Measurements from ENCODE around the gene SMIM5.

Gene SMIM5

DNA sequence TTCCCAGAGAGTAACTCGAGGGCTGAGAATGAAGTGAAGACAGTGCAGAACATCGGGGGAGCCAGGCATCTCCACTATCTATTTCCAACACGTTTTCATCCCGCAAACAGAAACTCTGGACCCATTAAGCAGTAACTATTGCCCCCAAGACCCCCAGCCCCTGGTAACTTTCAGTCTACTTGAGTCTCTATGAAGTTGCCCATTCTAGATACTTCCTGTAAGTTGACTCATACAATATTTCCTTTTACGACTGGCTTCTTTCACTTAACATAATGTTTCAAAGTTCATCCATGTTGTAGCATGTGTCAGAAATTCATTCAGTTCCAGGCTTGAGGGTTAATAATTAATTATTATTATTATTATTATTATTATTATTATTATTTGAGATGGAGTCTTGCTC lies 26.1 kb upstream of the SMIM5 start:
- Mint-ChIP-seq H3K9me3 (no peaks in the 10 kb centered on the region), H3K27ac (no peak overlapping the region), H3K36me3 (ENCODE audit: low read depth) (no peaks in the 10 kb centered on the region), H3K4me1 (no peaks in the 10 kb centered on the region), H3K27me3 (ENCODE audit: low read depth, poor library complexity) (peaks cover 16% of the 10 kb centered on the region), H3K4me3 (no peak overlapping the region)
- DNase-seq = no peak
- TF ChIP-seq CTCF (IDR thresholded peaks at IDR 0.05) = no peak

- Mint-ChIP-seq H3K4me1 (no peaks in the 10 kb centered on the region), H3K27me3 (ENCODE audit: low read depth, poor library complexity) (peaks cover 12% of the 10 kb centered on the region), H3K36me3 (ENCODE audit: low read depth) (no peaks in the 10 kb centered on the region), H3K9me3 (no peaks in the 10 kb centered on the region), H3K4me3 (no peak overlapping the region), H3K27ac (no peak overlapping the region)
- no peak for TF ChIP-seq CTCF (IDR thresholded peaks at IDR 0.05)
- no peak for DNase-seq
Measured at GRCh38 chr17:75610103-75610984, 22.9 kb upstream of the SMIM5 start.

DNA sequence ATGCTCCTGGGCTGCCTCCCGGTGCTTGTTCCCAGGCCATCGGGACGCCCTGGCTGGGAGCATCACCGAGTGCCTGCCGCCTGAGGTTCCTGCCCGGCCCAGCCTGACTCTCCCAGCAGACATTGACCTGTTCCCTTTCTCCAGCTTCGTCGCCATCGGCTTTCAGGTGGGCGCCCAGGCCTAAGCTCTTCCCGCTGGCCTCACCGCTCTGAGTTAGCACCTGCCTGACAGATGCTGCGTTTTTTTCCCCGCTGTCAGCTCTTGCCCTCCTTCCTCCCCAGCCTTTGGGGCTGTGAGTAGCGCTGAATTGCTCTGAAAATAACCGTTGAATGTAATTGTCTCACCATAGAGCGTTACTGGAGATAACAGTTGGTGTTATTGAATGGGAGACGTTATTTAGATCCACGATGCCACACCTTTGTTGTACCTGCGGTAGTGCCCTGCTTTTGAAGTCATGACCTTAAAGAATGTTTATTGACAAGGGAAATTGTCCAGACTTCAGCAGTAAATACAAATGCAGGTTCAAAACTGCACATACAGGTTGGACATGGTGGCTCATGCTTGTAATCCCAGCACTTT lies 21.3 kb upstream of the SMIM5 start:
- H3K27me3 Mint-ChIP-seq (ENCODE audit: low read depth, poor library complexity) = peaks cover 12% of the 10 kb centered on the region
- H3K9me3 Mint-ChIP-seq = no peaks in the 10 kb centered on the region
- no peaks in the 10 kb centered on the region for H3K36me3 Mint-ChIP-seq (ENCODE audit: low read depth)
- H3K27ac Mint-ChIP-seq = no peak overlapping the region
- no peak overlapping the region for H3K4me3 Mint-ChIP-seq
- TF ChIP-seq CTCF (IDR thresholded peaks at IDR 0.05) = no peak
- DNase-seq = no peak
- no peaks in the 10 kb centered on the region for H3K4me1 Mint-ChIP-seq

DNA sequence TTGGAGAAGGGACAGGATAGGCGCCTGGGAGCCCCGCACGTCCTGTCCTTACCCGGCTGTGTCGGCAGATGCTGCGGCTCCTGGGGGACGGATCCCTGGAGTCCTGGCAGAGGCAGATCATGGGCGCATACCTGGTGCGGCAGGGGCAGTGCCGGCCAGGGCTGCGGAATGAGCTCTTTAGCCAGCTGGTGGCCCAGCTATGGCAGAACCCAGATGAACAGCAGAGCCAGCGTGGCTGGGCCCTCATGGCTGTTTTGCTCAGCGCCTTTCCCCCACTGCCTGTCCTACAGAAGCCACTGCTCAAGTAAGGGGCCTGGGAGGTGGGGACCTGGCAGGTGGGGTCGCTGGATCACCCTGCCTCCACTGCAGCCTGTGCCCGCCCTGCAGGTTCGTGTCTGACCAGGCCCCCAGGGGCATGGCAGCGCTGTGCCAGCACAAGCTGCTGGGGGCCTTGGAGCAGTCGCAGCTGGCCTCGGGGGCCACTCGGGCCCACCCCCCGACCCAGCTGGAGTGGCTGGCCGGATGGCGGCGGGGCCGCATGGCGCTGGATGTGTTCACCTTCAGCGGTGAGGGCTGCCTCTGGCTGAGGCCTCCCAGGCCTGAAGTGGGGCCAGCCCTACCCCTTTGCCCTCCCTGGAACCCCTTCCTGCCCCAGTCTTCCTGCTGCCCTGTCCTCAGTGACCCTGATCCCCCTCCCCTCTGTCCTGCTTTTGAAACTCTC lies 20.2 kb upstream of the SMIM5 start:
- no peak for DNase-seq
- H3K4me3 Mint-ChIP-seq = no peak overlapping the region
- H3K27me3 Mint-ChIP-seq (ENCODE audit: low read depth, poor library complexity) = peaks cover 12% of the 10 kb centered on the region
- no peaks in the 10 kb centered on the region for H3K9me3 Mint-ChIP-seq
- no peak for TF ChIP-seq CTCF (IDR thresholded peaks at IDR 0.05)
- H3K36me3 Mint-ChIP-seq (ENCODE audit: low read depth) = no peaks in the 10 kb centered on the region
- H3K4me1 Mint-ChIP-seq = no peaks in the 10 kb centered on the region
- no peak overlapping the region for H3K27ac Mint-ChIP-seq

DNA sequence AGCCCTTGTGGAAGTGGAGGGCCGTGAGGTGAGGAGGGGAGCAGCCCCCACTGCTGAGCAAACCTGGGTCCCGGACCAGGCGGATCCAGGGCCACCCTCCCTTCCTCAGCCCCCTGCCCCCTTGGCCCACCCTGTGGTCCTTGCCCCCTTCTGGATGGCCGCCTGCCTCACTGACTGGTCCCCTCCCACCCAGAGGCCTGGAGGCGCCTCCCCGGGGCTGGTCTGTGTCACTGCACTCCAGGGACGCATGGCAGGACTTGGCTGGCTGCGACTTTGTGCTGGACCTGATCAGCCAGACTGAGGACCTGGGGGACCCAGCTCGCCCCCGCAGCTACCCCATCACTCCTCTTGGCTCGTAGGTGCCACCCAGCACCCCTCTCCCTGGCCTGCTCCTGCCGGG lies 19.2 kb upstream of the SMIM5 start:
- no peak for TF ChIP-seq CTCF (IDR thresholded peaks at IDR 0.05)
- Mint-ChIP-seq H3K36me3 (ENCODE audit: low read depth) (no peaks in the 10 kb centered on the region), H3K9me3 (no peaks in the 10 kb centered on the region), H3K4me1 (no peaks in the 10 kb centered on the region), H3K27ac (no peak overlapping the region), H3K4me3 (no peak overlapping the region), H3K27me3 (ENCODE audit: low read depth, poor library complexity) (peaks cover 12% of the 10 kb centered on the region)
- DNase-seq = peak; percentile 33

Data from nephron progenitor cell (in vitro differentiated cells).